SJSA1 (cell line): Measurements from ENCODE around the gene ADAM12. TPM values are rescaled to one million over a fixed set of nuclear protein-coding genes. Genes with fewer than 3 reads are reported as not detected.

ENCODE experiments used
- DNase-seq, 2 experiments: peaks; one replicate each; pipeline ENCODE4 v3.0.0-alpha.2; 2015 to 2020; ENCODE audit warnings: low spot score in 2 of 2, low read depth in 1 of 2
- H3K27ac ChIP-seq: fragments of 250-450 bp; sonication (Bioruptor Pico); 2 replicates; pipeline ENCODE4 v1.5.1; 2020; ENCODE audit warnings: mild to moderate bottlenecking, moderate library complexity
- H3K27me3 ChIP-seq: fragments of 250-450 bp; sonication (Bioruptor Pico); replicated peaks from 2 replicates; pipeline ENCODE4 v1.5.1; 2020; ENCODE audit warnings: mild to moderate bottlenecking, moderate library complexity
- H3K36me3 ChIP-seq: fragments of 250-450 bp; sonication (Bioruptor Pico); 2 replicates; pipeline ENCODE4 v1.5.1; 2020; ENCODE audit warnings: mild to moderate bottlenecking
- H3K4me1 ChIP-seq: fragments of 250-450 bp; sonication (Bioruptor Pico); replicated peaks from 2 replicates; pipeline ENCODE4 v1.6.1; 2021; ENCODE audit warnings: mild to moderate bottlenecking
- H3K4me3 ChIP-seq: fragments of 250-450 bp; sonication (Bioruptor Pico); 2 replicates; pipeline ENCODE4 v1.5.1; 2020; ENCODE audit warnings: mild to moderate bottlenecking
- H3K9me3 ChIP-seq: fragments of 250-450 bp; sonication (Bioruptor Pico); replicated peaks from 2 replicates; pipeline ENCODE4 v1.5.1; 2020; ENCODE audit warnings: mild to moderate bottlenecking
- total RNA-seq: library from RNA; depleted of rRNA; stranded (reverse); fragments of >200 nt; shearing (Covaris generic); gene quantifications from 2 replicates; pipeline ENCODE4 v1.2.3, GENCODE V29; 2014; rRNA removed

The ADAM12 gene, protein sequence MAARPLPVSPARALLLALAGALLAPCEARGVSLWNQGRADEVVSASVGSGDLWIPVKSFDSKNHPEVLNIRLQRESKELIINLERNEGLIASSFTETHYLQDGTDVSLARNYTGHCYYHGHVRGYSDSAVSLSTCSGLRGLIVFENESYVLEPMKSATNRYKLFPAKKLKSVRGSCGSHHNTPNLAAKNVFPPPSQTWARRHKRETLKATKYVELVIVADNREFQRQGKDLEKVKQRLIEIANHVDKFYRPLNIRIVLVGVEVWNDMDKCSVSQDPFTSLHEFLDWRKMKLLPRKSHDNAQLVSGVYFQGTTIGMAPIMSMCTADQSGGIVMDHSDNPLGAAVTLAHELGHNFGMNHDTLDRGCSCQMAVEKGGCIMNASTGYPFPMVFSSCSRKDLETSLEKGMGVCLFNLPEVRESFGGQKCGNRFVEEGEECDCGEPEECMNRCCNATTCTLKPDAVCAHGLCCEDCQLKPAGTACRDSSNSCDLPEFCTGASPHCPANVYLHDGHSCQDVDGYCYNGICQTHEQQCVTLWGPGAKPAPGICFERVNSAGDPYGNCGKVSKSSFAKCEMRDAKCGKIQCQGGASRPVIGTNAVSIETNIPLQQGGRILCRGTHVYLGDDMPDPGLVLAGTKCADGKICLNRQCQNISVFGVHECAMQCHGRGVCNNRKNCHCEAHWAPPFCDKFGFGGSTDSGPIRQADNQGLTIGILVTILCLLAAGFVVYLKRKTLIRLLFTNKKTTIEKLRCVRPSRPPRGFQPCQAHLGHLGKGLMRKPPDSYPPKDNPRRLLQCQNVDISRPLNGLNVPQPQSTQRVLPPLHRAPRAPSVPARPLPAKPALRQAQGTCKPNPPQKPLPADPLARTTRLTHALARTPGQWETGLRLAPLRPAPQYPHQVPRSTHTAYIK
- total RNA-seq, result 3.3 and 3.6 TPM in 2 replicates

DNA sequence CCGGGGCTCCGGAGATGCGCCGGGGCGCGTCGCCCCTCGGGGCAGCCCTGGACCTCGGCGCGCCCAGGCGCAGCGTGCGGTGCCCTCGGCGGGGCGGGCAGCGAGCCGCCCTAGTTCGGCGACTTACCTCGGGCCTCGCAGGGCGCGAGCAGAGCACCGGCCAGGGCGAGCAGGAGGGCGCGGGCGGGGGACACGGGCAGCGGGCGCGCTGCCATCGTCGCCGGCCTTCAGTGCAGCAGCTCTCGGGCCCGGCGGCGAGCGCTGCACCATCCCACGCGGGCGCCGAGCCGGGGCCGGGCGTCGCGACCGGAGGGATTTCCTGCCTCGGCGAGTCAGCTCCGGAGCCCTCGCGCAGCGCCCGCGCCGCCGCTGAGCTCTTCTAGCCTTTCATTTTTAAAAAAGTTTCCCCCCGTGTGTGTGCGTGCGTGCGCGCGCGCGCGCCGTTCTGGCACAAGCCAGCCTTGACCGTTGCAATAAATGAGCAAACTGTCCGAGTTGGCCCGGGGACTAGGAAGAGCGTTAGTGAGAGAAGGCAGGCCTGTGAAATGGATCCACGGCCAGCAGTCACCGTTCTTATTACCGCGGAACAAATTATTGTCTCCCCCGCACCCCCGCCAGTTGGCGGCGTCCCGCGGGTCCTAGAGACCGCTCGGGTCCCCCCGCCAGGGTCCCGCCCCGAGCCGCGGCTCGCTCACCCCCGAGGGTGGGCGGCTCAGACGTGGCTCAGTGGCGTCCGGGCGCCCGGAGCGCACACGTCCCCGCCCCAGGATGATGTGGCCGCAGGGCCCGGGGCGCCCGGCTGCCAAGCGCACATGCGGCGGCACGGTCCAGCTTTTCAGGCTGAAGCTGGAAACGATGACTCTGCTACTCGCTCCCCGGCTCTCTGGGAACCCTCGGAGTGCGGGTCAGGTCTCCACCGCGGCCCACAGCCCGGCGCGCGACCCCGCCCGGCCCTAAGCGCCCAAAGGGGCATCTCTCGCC lies at the start of gene ADAM12:
TSS of gene ADAM12 (minus strand) at position 547 of the 981 bp plus-strand sequence. CDS start at position 215, 332 bp downstream.
- Histone ChIP-seq H3K36me3 (no peaks in the 10 kb centered on the region; the same call in 1 of the 2 replicates), H3K4me1 (peaks cover 24% of the 10 kb centered on the region), H3K27ac (no peak within 1 kb of the TSS), H3K9me3 (no peaks in the 10 kb centered on the region), H3K4me3 (peak within 1 kb of the TSS; percentile 59), H3K27me3 (no peaks in the 10 kb centered on the region; the same call in 1 of the 2 replicates)
- peak; percentile 44 to 59 for DNase-seq

DNA sequence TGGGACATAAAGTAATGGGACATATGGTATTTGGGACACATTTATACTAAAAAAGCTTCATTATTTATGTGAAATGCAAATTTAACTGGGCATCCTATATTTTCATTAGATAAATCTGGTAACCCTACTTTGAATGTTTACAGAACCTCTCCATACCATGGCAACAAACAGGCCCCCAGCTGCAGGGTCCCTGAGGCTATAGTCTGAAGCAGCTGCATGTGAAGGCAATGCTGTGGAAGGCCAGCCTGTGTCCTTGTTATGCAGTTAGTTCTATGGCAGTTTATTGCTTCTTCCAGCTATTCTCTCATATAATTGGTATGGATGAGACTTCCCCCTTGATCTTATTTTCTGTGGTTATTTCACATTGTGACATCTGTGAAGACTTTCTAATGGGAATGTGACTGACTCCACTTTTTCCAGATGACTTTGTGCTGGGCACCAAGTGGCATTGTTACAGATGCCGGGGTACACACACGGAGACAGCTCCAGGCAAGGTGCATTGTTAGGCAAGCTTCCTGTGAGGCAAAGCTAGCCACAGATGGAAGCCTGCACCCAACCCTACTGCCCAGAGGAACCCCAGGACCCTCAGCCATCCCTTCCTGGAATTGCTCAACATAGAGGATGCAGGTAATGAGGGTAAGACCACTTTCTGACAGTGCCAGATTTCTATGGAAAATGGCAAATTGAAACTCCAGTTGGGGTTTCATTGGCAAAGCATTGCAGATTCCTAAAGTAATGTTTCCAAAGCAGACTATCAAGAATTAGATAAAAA lies 49.5 kb upstream of the ADAM12 start:
- no peaks in the 10 kb centered on the region for H3K36me3 ChIP-seq
- H3K27me3 ChIP-seq, result no peaks in the 10 kb centered on the region
- no peak overlapping the region for H3K4me3 ChIP-seq
- no peak for DNase-seq
- peaks cover 4% of the 10 kb centered on the region; the same call in 1 of the 2 replicates for H3K4me1 ChIP-seq
- H3K27ac ChIP-seq, result no peak overlapping the region
- H3K9me3 ChIP-seq, result no peaks in the 10 kb centered on the region

DNA sequence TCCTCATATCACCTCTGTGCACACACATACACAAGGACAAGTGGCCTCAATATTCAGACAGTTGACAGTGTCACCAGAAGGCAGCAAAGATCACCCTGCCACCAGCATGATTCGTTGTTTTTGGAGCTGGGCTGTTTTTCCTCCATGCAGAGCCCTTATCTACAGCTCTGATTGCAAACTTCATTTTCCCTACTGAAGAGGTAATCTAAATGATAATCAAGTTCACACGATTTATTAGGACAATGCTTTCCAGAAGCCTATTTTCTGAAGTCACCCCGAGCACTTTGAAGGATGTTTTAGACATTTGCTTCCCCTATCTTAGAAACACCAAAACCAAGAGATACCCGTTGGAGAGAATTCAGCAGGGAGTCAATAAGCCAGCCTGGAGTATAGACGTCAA lies 46.0 kb upstream of the ADAM12 start:
- H3K36me3 ChIP-seq, result no peaks in the 10 kb centered on the region
- H3K27me3 ChIP-seq, result no peaks in the 10 kb centered on the region
- no peak overlapping the region for H3K27ac ChIP-seq
- H3K4me1 ChIP-seq, result peaks cover 4% of the 10 kb centered on the region; the same call in 1 of the 2 replicates
- H3K9me3 ChIP-seq, result no peaks in the 10 kb centered on the region; the same call in 1 of the 2 replicates
- DNase-seq, result no peak
- H3K4me3 ChIP-seq, result no peak overlapping the region

DNA sequence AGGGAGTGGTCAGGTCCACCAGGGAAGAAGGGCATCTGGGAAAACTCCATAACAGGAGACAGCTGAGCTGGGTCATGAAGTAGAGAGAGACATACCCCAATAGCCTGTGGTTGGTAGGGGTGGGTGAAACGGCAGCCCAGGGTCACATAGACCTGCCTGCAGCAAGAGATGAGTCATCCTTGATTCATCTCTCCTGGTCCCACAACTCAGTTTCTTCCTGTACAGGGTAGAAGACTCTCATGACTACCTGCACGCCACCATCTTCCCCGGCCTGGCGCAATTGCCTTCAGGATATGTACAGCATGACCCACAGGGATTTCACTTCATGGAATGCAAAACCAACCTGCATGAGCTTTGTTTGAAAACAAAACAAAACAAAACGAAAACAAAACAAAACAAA lies 45.1 kb upstream of the ADAM12 start:
- no peak for DNase-seq
- Histone ChIP-seq H3K4me1 (peaks cover 4% of the 10 kb centered on the region; the same call in 1 of the 2 replicates), H3K36me3 (no peaks in the 10 kb centered on the region), H3K9me3 (no peaks in the 10 kb centered on the region; the same call in 1 of the 2 replicates), H3K27me3 (no peaks in the 10 kb centered on the region), H3K27ac (no peak overlapping the region), H3K4me3 (no peak overlapping the region)

DNA sequence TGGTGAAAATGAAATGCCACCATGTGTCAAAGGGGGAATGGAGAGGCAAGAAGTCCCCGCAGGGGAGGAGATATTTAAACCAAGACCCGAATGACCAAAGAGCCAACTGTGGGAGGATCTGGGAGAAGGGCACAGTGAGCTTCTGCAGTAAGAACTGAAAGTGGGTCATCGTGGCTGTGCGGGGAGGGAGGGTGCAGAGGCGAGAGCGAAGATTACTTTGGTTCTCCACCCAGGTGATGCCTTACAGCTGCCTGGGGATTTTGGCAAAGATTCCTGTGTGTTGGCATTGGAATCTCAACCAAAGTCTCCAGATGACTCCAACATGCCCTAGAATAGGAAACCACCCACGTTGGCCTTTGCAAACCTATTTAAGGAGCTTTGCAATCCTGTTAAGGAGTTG lies 44.2 kb upstream of the ADAM12 start:
- DNase-seq, result no peak
- Histone ChIP-seq H3K27me3 (no peaks in the 10 kb centered on the region), H3K36me3 (no peaks in the 10 kb centered on the region), H3K9me3 (no peaks in the 10 kb centered on the region; the same call in 1 of the 2 replicates), H3K4me3 (no peak overlapping the region), H3K27ac (no peak overlapping the region), H3K4me1 (peaks cover 4% of the 10 kb centered on the region; the same call in 1 of the 2 replicates)

DNA sequence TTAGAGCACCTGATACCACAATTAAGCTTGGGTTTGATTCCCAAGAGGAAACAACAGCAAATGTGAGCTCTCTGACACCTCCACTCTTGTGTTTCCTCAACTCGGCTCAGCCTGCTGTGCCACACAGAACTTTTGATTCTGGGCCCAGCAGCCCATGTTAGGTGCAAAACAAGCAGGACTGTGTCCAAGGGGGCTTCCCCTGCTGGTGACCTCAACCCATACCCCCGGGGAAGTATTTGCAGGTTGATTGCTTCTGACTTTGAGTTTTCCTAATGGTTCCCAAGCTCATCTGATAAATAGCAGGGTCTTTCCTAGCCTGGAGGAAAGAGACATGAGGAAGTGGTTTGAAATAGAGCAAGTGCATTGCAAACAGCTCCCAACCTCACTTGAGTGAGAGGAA lies 43.5 kb upstream of the ADAM12 start:
- H3K4me1 ChIP-seq, result peaks cover 4% of the 10 kb centered on the region; the same call in 1 of the 2 replicates
- no peak for DNase-seq

DNA sequence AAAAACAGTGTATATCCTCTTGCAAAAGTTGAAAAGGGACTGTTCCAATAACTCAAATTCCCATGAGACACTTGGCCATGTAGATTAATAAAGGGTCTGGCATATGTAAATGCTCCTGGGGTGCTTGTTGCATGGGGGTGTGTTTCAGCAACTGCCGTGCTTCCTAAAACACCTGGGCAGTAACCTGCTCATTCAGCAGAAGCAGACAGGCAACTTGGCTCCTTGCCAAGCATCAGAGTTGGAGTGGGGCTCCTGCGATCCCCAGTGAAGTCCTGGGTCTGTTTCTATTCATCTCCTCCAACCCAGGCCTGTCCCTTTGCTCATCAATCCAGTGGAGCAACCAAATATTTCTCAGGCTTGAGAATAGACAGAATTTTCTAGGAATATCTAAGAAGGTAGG lies 42.2 kb upstream of the ADAM12 start:
- Histone ChIP-seq H3K4me3 (no peak overlapping the region), H3K36me3 (no peaks in the 10 kb centered on the region), H3K27me3 (no peaks in the 10 kb centered on the region), H3K9me3 (no peaks in the 10 kb centered on the region; the same call in 1 of the 2 replicates), H3K27ac (no peak overlapping the region), H3K4me1 (peaks cover 4% of the 10 kb centered on the region; the same call in 1 of the 2 replicates)
- DNase-seq, result no peak

More for the DNA sequence above, 43.5 kb upstream of the ADAM12 start:
- Histone ChIP-seq H3K27me3 (no peaks in the 10 kb centered on the region), H3K9me3 (no peaks in the 10 kb centered on the region; the same call in 1 of the 2 replicates), H3K36me3 (no peaks in the 10 kb centered on the region), H3K4me3 (no peak overlapping the region), H3K27ac (no peak overlapping the region)

DNA sequence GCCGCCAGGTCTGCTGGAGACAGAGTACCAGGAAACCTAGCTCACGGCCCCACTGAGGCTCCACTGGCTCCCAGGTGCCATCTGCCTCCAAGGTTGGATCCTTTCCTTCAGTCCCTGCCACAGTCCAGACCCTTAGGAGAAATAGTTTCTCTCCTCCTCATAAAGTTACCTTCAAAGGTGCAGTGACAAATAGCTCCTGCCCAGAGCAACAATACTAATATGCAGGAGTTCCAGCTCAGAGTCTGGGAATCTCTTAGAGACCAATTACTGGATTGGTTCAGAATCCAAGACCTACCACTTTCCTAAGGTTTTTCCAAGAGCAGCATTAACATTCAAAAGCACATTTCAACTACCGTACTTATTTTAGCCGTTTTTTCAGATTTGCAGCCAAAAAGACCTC lies 41.0 kb upstream of the ADAM12 start:
- no peaks in the 10 kb centered on the region; the same call in 1 of the 2 replicates for H3K9me3 ChIP-seq

DNA sequence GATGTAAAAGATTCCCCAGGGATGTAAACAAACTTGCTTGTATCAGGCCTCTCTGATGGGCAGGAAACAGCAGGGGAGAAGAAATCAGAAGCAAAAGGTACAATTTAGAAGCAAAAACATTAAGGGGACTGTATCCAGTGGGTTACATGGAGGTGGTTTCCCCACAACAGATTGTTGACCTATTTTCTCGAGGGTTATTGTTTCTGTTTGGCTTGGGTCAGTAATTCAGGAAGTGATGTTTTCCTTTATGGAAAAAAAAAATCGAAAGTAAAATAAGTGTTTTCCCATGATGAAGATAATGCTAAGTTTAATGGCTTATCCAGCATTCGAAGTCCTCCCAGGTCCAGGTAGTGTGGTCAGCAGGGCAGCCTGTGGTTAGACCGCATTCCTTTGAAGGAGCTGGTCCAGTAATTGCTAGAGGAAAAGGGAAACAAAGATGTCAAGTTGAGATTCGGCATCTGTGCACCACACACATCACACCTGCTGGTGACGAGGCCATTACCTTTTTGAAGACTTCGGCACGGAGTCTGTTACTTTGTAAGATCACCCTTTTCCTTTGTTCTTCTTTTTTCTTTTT lies 37.3 kb upstream of the ADAM12 start:
- H3K27me3 ChIP-seq, result no peaks in the 10 kb centered on the region
- H3K9me3 ChIP-seq, result peaks cover 11% of the 10 kb centered on the region
- no peak for DNase-seq
- no peak overlapping the region for H3K27ac ChIP-seq
- H3K4me1 ChIP-seq, result peaks cover 25% of the 10 kb centered on the region
- H3K36me3 ChIP-seq, result no peaks in the 10 kb centered on the region
- no peak overlapping the region for H3K4me3 ChIP-seq

More for the DNA sequence above, 41.0 kb upstream of the ADAM12 start:
- Histone ChIP-seq H3K27ac (no peak overlapping the region), H3K36me3 (no peaks in the 10 kb centered on the region), H3K27me3 (no peaks in the 10 kb centered on the region), H3K4me3 (no peak overlapping the region), H3K4me1 (peaks cover 4% of the 10 kb centered on the region; the same call in 1 of the 2 replicates)
- DNase-seq, result no peak

DNA sequence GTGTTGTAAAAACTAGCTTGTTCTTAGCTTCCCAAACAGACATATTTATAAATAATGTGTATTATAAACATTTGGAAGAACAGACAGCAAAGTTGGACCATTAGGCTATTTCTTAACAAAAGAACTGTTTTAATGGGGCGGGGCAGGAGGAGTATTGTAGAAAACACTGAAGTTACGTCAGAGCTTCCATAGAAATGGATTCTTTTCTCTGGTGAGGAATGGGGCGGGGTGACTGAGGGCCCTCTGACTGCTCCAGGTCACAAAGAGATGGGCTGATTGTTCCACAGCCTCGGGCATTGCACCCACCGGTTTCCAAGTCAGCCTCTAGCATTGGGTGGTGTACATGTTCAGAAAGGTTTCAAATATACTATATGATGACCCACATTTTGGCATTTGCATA lies 36.8 kb upstream of the ADAM12 start:
- Histone ChIP-seq H3K4me3 (no peak overlapping the region), H3K27me3 (no peaks in the 10 kb centered on the region), H3K27ac (no peak overlapping the region), H3K4me1 (peaks cover 29% of the 10 kb centered on the region), H3K9me3 (peaks cover 11% of the 10 kb centered on the region), H3K36me3 (no peaks in the 10 kb centered on the region)
- DNase-seq, result no peak

DNA sequence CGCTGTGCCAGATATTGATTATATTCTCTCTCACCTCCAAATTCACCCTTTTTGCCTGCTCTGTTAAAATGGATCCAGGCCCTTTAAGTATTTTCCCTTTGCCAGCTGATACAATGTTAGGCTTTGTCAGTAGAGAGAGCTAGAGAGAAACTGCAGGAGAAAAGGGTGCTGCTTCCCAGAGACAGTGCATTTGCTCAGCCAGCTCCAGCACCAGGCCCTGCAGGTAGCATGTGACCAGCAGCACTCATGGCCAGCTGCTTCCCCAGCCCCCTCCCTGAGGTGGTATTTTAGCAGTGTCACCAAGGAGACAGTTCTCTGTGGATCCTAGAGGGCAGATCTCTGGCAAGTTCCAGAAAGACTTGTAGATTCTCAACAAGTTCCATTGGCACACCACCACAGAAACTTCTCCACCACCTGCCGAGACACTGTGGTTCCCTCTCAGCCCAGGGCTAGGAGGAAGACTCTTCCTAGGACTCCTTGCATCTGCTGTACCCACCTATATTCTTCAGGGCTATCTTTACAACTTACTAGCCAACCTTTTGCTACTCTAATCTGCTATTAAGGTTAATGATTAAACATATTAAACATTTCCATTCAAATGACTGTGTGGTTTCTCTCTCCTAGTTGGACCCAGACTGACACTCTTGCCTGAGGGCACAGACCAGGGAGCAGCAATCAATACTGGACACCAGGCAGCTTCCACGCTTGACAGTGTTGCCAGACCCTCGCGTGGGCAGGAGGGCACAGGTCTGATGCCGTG lies 35.6 kb upstream of the ADAM12 start:
- no peaks in the 10 kb centered on the region for H3K27me3 ChIP-seq
- peaks cover 11% of the 10 kb centered on the region for H3K9me3 ChIP-seq
- H3K27ac ChIP-seq, result peak overlapping the region; percentile 93; the same call in 1 of the 2 replicates
- H3K4me1 ChIP-seq, result peaks cover 29% of the 10 kb centered on the region
- no peak for DNase-seq
- H3K36me3 ChIP-seq, result no peaks in the 10 kb centered on the region
- H3K4me3 ChIP-seq, result no peak overlapping the region
